Body of pancreas (tissue), 4 donors: Measurements from ENCODE around the gene WDPCP. TPM values are rescaled to one million over a fixed set of nuclear protein-coding genes. Genes with fewer than 3 reads are reported as not detected.

Experiments used
- ATAC-seq: fragments of 150-250 bp; one replicate; pipeline ENCODE4 v1.9.1; 2016
- DNase-seq, 4 donors: peaks; one replicate each; pipeline ENCODE4 v3.0.0-alpha.2; 2019
- H3K27ac ChIP-seq, 4 donors: fragments of 200-600 bp; sonication (generic); 1 replicate in 3 of 4; 2 replicates in 1 of 4; pipeline versions ENCODE4 v1.5.1 to v1.6.1; 2016 to 2019; ENCODE audit warnings: mild to moderate bottlenecking in 1 of 4, mixed read lengths in 1 of 4, moderate library complexity in 1 of 4
- H3K27me3 ChIP-seq, 2 donors: fragments of 200-600 bp; sonication (generic); one replicate each; pipeline ENCODE4 v1.6.0; 2016; ENCODE audit warnings: mild to moderate bottlenecking in 1 of 2
- H3K36me3 ChIP-seq, 2 donors: fragments of 200-600 bp; sonication (generic); replicated peaks in 1 of 2; 2 replicates each; pipeline ENCODE4 v1.5.1; 2016; ENCODE audit warnings: low read depth in 2 of 2; ENCODE audit not compliant: insufficient read depth in 1 of 2
- H3K4me1 ChIP-seq: fragments of 200-600 bp; sonication (generic); one replicate; pipeline ENCODE4 v1.6.0; 2016
- H3K4me3 ChIP-seq, 2 donors: fragments of 200-600 bp; sonication (generic); 1 replicate in 1 of 2; 2 replicates in 1 of 2; pipeline ENCODE4 v1.5.1; 2016 to 2019
- H3K9me3 ChIP-seq, 3 donors: fragments of 200-600 bp; sonication (generic); 1 replicate in 2 of 3; 2 replicates in 1 of 3; pipeline ENCODE4 v1.5.1; 2016
- CTCF ChIP-seq, 7 experiments: fragments of 450-650 bp in 4 of 7; fragments of 200-600 bp in 3 of 7; sonication (generic) in 3 of 7; IDR thresholded peaks; one replicate each; pipeline ENCODE4 v1.5.1; 2016 to 2019; ENCODE audit warnings: antibody characterized with exemption in 7 of 7
- POLR2A ChIP-seq, 3 donors: fragments of 450-650 bp; IDR thresholded peaks; one replicate each; pipeline ENCODE4 v1.6.1; 2016; ENCODE audit warnings: antibody characterized with exemption in 3 of 3, mild to moderate bottlenecking in 2 of 3
- WGBS, 2 donors: methylation state at CpG; one replicate each; pipeline ENCODE4 v1.1.5; 2017; 5-methylcytosine and 5-hydroxymethylcytosine counted together
- intact Hi-C: fragments of 100-400 bp; cut with DNase I; formaldehyde crosslinking; loops from one replicate; pipeline ENCODE4 v1.15.1; 2023
- total RNA-seq, 2 donors: library from RNA; depleted of rRNA; stranded (reverse); fragments of >200 nt; gene quantifications; one replicate each; pipeline ENCODE4 v1.1.0, GENCODE V29; 2016

The WDPCP gene
- total RNA-seq, 2 donors from 2014 or later, result 6.9 to 8.3 TPM

GRCh38 chr2:63195310-63195709 lies 393.0 kb downstream of the WDPCP start:
- Histone ChIP-seq H3K27ac (no peak overlapping the region), H3K36me3 (no peaks in the 10 kb centered on the region), H3K4me1 (peaks cover 10% of the 10 kb centered on the region), H3K4me3 (no peak overlapping the region), H3K27me3 (no peaks in the 10 kb centered on the region), H3K9me3 (no peaks in the 10 kb centered on the region)
- ATAC-seq (no peak), DNase-seq (no peak)
- TF ChIP-seq POLR2A (IDR thresholded peaks at IDR 0.05) (no peak), CTCF (IDR thresholded peaks at IDR 0.05) (no peak)
- intact Hi-C loops, result no loop called here
- WGBS, 2 donors, result 89 to 94% methylated on average over 3 of the region's 3 CpGs

- H3K27ac ChIP-seq, result no peak overlapping the region
- peaks cover 10% of the 10 kb centered on the region for H3K4me1 ChIP-seq
- no peak overlapping the region for H3K4me3 ChIP-seq
- no peaks in the 10 kb centered on the region for H3K9me3 ChIP-seq
- ATAC-seq (no peak), DNase-seq (no peak)
- no peaks in the 10 kb centered on the region for H3K27me3 ChIP-seq
- TF ChIP-seq CTCF (IDR thresholded peaks at IDR 0.05) (no peak), POLR2A (IDR thresholded peaks at IDR 0.05) (no peak)
- intact Hi-C loops, result no loop called here
- no peaks in the 10 kb centered on the region for H3K36me3 ChIP-seq
Observed at GRCh38 chr2:63194175-63194574, 394.1 kb downstream of the WDPCP start.

- no peak for TF ChIP-seq CTCF (IDR thresholded peaks at IDR 0.05)
- no peak for TF ChIP-seq POLR2A (IDR thresholded peaks at IDR 0.05)
- 66 to 73% methylated on average over 2 of the region's 2 CpGs for WGBS, 2 donors
- ATAC-seq (no peak), DNase-seq (no peak)
- intact Hi-C loops, result no loop called here
- H3K4me1 ChIP-seq, result peaks cover 10% of the 10 kb centered on the region
- H3K9me3 ChIP-seq, result no peaks in the 10 kb centered on the region
- no peak overlapping the region for H3K4me3 ChIP-seq
- H3K27ac ChIP-seq, result no peak overlapping the region
- H3K27me3 ChIP-seq, result no peaks in the 10 kb centered on the region
- H3K36me3 ChIP-seq, result no peaks in the 10 kb centered on the region
Observed at GRCh38 chr2:63192889-63193774, 395.1 kb downstream of the WDPCP start.

- H3K9me3 ChIP-seq, result no peaks in the 10 kb centered on the region
- DNase-seq (no peak), ATAC-seq (no peak)
- peaks cover 10% of the 10 kb centered on the region for H3K4me1 ChIP-seq
- intact Hi-C loops, result no loop called here
- H3K27ac ChIP-seq, result no peak overlapping the region
- no peaks in the 10 kb centered on the region for H3K36me3 ChIP-seq
- no peaks in the 10 kb centered on the region for H3K27me3 ChIP-seq
- no peak overlapping the region for H3K4me3 ChIP-seq
- TF ChIP-seq CTCF (IDR thresholded peaks at IDR 0.05) (no peak), POLR2A (IDR thresholded peaks at IDR 0.05) (no peak)
Observed at GRCh38 chr2:63192169-63192888, 395.9 kb downstream of the WDPCP start.
